HEK293 (cell line): ENCODE measurements around the gene FAAP100.
"Not testable (repeated sequence)": the region's sequence is repeated elsewhere in the genome, so short reads cannot be mapped to it uniquely, and the experiment has no call there.

ENCODE experiments used
- CTCF ChIA-PET: fragments of 350-600 bp; formaldehyde crosslinking; extraction: SDS; loops from one replicate; lab custom pipeline; 2021; ENCODE audit warnings: antibody characterized with exemption; lab: Yijun Ruan, JAX
- POLR2A ChIA-PET: fragments of 300-600 bp; formaldehyde crosslinking; extraction: SDS; loops from one replicate; lab custom pipeline; 2020; ENCODE audit warnings: antibody characterized with exemption, inconsistent platforms; lab: Yijun Ruan, JAX
- H3K27ac ChIP-seq: fragments of 200-500 bp; sonication (Bioruptor generic); 2 replicates; pipeline ENCODE4 v1.5.1; 2014; ENCODE audit warnings: low read depth, low read length, control low read depth, inconsistent platforms; ENCODE audit errors: extremely low read depth
- H3K36me3 ChIP-seq, 2 experiments: fragments of 200-500 bp in 1 of 2; sonication (Bioruptor generic) in 1 of 2; 1 replicate in 1 of 2; 2 replicates in 1 of 2; pipeline ENCODE4 v1.5.1; 2014 to 2017; ENCODE audit warnings: inconsistent platforms in 2 of 2, low read length in 2 of 2; ENCODE audit not compliant: control insufficient read depth in 2 of 2, insufficient read depth in 1 of 2
- H3K4me1 ChIP-seq: fragments of 200-500 bp; sonication (Bioruptor generic); 2 replicates; pipeline ENCODE4 v1.5.1; 2014; ENCODE audit warnings: mild to moderate bottlenecking, low read length, inconsistent platforms; ENCODE audit not compliant: control insufficient read depth, insufficient read depth
- H3K4me3 ChIP-seq: 2 replicates; pipeline ENCODE4 v1.5.1; 2011; ENCODE audit warnings: low read depth, mild to moderate bottlenecking, control low read depth, low read length, moderate library complexity
- H3K9me3 ChIP-seq: fragments of 200-500 bp; sonication (Bioruptor generic); 2 replicates; pipeline ENCODE4 v1.5.1; 2014; ENCODE audit warnings: low read depth, low read length, inconsistent platforms; ENCODE audit not compliant: control insufficient read depth, insufficient read depth
- BCL11A ChIP-seq: fragments of 450-650 bp; formaldehyde crosslinking; IDR thresholded peaks from 2 replicates; pipeline ENCODE4 v1.5.1; 2016; ENCODE audit warnings: low read depth, missing biosample characterization, missing genetic modification characterization
- FEZF1 ChIP-seq: fragments of 450-650 bp; formaldehyde crosslinking; IDR thresholded peaks from 2 replicates; pipeline ENCODE4 v1.5.1; 2016; ENCODE audit warnings: missing biosample characterization, missing genetic modification characterization
- GFI1B ChIP-seq: fragments of 450-650 bp; formaldehyde crosslinking; IDR thresholded peaks from 2 replicates; pipeline ENCODE4 v1.5.1; 2016; ENCODE audit warnings: missing biosample characterization, missing genetic modification characterization
- GLIS1 ChIP-seq: fragments of 450-650 bp; formaldehyde crosslinking; IDR thresholded peaks from 2 replicates; pipeline ENCODE4 v1.5.1; 2016; ENCODE audit warnings: missing biosample characterization, missing genetic modification characterization
- HIC1 ChIP-seq: fragments of 450-650 bp; formaldehyde crosslinking; IDR thresholded peaks from 2 replicates; pipeline ENCODE4 v1.5.1; 2016; ENCODE audit warnings: missing biosample characterization, missing genetic modification characterization
- HOXA7 ChIP-seq: sonication (generic); formaldehyde crosslinking; IDR thresholded peaks from 2 replicates; pipeline ENCODE4 v1.8.1; 2022; ENCODE audit warnings: missing genetic modification reagents, borderline replicate concordance
- IKZF3 ChIP-seq: fragments of 450-650 bp; IDR thresholded peaks from 2 replicates; pipeline ENCODE4 v1.5.0; 2018; ENCODE audit warnings: missing biosample characterization, mild to moderate bottlenecking, missing genetic modification characterization, moderate library complexity
- KLF8 ChIP-seq: fragments of 450-650 bp; formaldehyde crosslinking; IDR thresholded peaks from 2 replicates; pipeline ENCODE4 v1.5.1; 2016; ENCODE audit warnings: missing biosample characterization, missing genetic modification characterization
- SCRT1 ChIP-seq: fragments of 450-650 bp; formaldehyde crosslinking; IDR thresholded peaks from 2 replicates; pipeline ENCODE4 v1.5.1; 2016; ENCODE audit warnings: missing biosample characterization, missing genetic modification characterization, borderline replicate concordance
- ZBTB21 ChIP-seq: fragments of 450-650 bp; formaldehyde crosslinking; IDR thresholded peaks from 2 replicates; pipeline ENCODE4 v1.5.1; 2017; ENCODE audit warnings: missing biosample characterization, missing genetic modification characterization
- ZBTB26 ChIP-seq: fragments of 450-650 bp; formaldehyde crosslinking; optimal IDR thresholded peaks from 2 replicates; pipeline ENCODE3; 2016; ENCODE audit warnings: missing biosample characterization, mild to moderate bottlenecking, missing genetic modification characterization
- ZBTB8A ChIP-seq: fragments of 450-650 bp; formaldehyde crosslinking; IDR thresholded peaks from 2 replicates; pipeline ENCODE4 v1.5.1; 2016; ENCODE audit warnings: missing biosample characterization, missing genetic modification characterization
- ZIC2 ChIP-seq: fragments of 450-650 bp; formaldehyde crosslinking; IDR thresholded peaks from 2 replicates; pipeline ENCODE4 v1.5.1; 2016; ENCODE audit warnings: missing biosample characterization, missing genetic modification characterization
- ZNF16 ChIP-seq: fragments of 450-650 bp; formaldehyde crosslinking; IDR thresholded peaks from 2 replicates; pipeline ENCODE4 v1.5.1; 2016; ENCODE audit warnings: low read depth, missing biosample characterization, missing genetic modification characterization
- ZNF2 ChIP-seq: fragments of 450-650 bp; formaldehyde crosslinking; IDR thresholded peaks from 2 replicates; pipeline ENCODE4 v1.5.1; 2016; ENCODE audit warnings: missing biosample characterization, missing genetic modification characterization
- ZNF202 ChIP-seq: fragments of 450-650 bp; formaldehyde crosslinking; IDR thresholded peaks from 2 replicates; pipeline ENCODE4 v1.5.1; 2016; ENCODE audit warnings: missing biosample characterization, missing genetic modification characterization, borderline replicate concordance
- ZNF24 ChIP-seq: fragments of 450-650 bp; formaldehyde crosslinking; IDR thresholded peaks from 2 replicates; pipeline ENCODE4 v1.5.1; 2016; ENCODE audit warnings: missing biosample characterization, missing genetic modification characterization
- ZNF280C ChIP-seq: fragments of 450-650 bp; formaldehyde crosslinking; IDR thresholded peaks from 2 replicates; pipeline ENCODE4 v1.5.1; 2016; ENCODE audit warnings: missing biosample characterization, missing genetic modification characterization
- ZNF311 ChIP-seq: fragments of 450-650 bp; formaldehyde crosslinking; IDR thresholded peaks from 2 replicates; pipeline ENCODE4 v1.5.1; 2017; ENCODE audit warnings: missing biosample characterization, missing genetic modification characterization, borderline replicate concordance
- ZNF561 ChIP-seq: fragments of 450-650 bp; IDR thresholded peaks from 2 replicates; pipeline ENCODE4 v1.5.1; 2018; ENCODE audit warnings: missing biosample characterization, missing genetic modification characterization, borderline replicate concordance
- ZNF610 ChIP-seq: fragments of 450-650 bp; formaldehyde crosslinking; IDR thresholded peaks from 2 replicates; pipeline ENCODE4 v1.5.1; 2016; ENCODE audit warnings: missing biosample characterization, missing genetic modification characterization, borderline replicate concordance
- ZNF639 ChIP-seq: fragments of 450-650 bp; formaldehyde crosslinking; IDR thresholded peaks from 2 replicates; pipeline ENCODE4 v1.5.1; 2016; ENCODE audit warnings: missing biosample characterization, missing genetic modification characterization
- ZNF670 ChIP-seq: fragments of 450-650 bp; formaldehyde crosslinking; IDR thresholded peaks from 2 replicates; pipeline ENCODE4 v1.5.1; 2016; ENCODE audit warnings: missing biosample characterization, missing genetic modification characterization, low read depth
- ZNF843 ChIP-seq: fragments of 450-650 bp; formaldehyde crosslinking; IDR thresholded peaks from 2 replicates; pipeline ENCODE4 v1.5.1; 2016; ENCODE audit warnings: missing biosample characterization, missing genetic modification characterization
- ZSCAN23 ChIP-seq: fragments of 450-650 bp; formaldehyde crosslinking; IDR thresholded peaks from 2 replicates; pipeline ENCODE4 v1.5.1; 2016; ENCODE audit warnings: missing biosample characterization, missing genetic modification characterization

Gene FAAP100

GRCh38 chr17:81584771-81585170, 32.6 kb upstream of the FAAP100 start:
- POLR2A ChIA-PET, result interaction anchor here (1.8 kb wide), 1 partner anchor 18 kb away, joined by 11 read pairs; no protein-coding TSS in a partner anchor
- peak; percentile 49; the same call in 1 of the 2 replicates for TF ChIP-seq GLIS1
- peak; percentile 7 for TF ChIP-seq ZBTB26 (tag by site-specific recombination)
- CTCF ChIA-PET, result interaction anchor here (0.8 to 1.3 kb wide), 3 partner anchors 16 to 46 kb away, joined by 3 to 7 read pairs (median 5); partner anchors contain the start of gene FAAP100
- H3K9me3 ChIP-seq, H3K4me3 ChIP-seq: not testable (repeated sequence)
- H3K27ac ChIP-seq, result peak overlapping the region; percentile 72; the same call in 1 of the 2 replicates
- H3K36me3 ChIP-seq, result peaks cover 46 to 93% of the 10 kb centered on the region in 2 experiments
- H3K4me1 ChIP-seq, result peaks cover 16% of the 10 kb centered on the region

- Histone ChIP-seq H3K9me3 (no peaks in the 10 kb centered on the region), H3K27ac (peak overlapping the region; percentile 72), H3K36me3 (peaks cover 48 to 93% of the 10 kb centered on the region in 2 experiments), H3K4me3 (no peak overlapping the region), H3K4me1 (peaks cover 16% of the 10 kb centered on the region)
- CTCF ChIA-PET, result interaction anchor here (0.6 to 2.0 kb wide), 6 partner anchors 18 to 628 kb away, joined by 3 to 14 read pairs (median 4); partner anchors contain the start of gene FAAP100
- POLR2A ChIA-PET, result interaction anchor here (1.0 to 2.1 kb wide), 5 partner anchors 14 to 75 kb away, joined by 4 to 11 read pairs (median 5); no protein-coding TSS in a partner anchor
- TF ChIP-seq ZIC2 (tag by site-specific recombination) (peak; percentile 78), SCRT1 (tag by site-specific recombination) (peak; percentile 69; the same call in 1 of the 2 replicates), ZBTB21 (peak; percentile 78), KLF8 (peak; percentile 97), ZNF24 (tag by site-specific recombination) (peak; percentile 96), ZNF16 (tag by site-specific recombination) (no peak), ZNF561 (peak; percentile 88), ZNF610 (0 out of 2 replicates have a peak, but pooled peaks have one; percentile 61), ZNF670 (no peak), ZSCAN23 (peak; percentile 97), FEZF1 (tag by site-specific recombination) (peak; percentile 97), IKZF3 (peak; percentile 34; the same call in 1 of the 2 replicates), ZNF280C (no peak), HIC1 (tag by site-specific recombination) (peak; percentile 88), GFI1B (peak; percentile 95), ZNF2 (tag by site-specific recombination) (peak; percentile 73), ZNF843 (tag by site-specific recombination) (peak; percentile 98), ZNF202 (no peak), ZBTB8A (tag by site-specific recombination) (peak; percentile 54), ZNF639 (peak; percentile 96), ZNF311 (tag by site-specific recombination) (no peak), HOXA7 (CRISPR knock-in tag) (no peak), BCL11A (tag by site-specific recombination) (peak; percentile 86; the same call in 1 of the 2 replicates)
Observed at GRCh38 chr17:81583589-81584342, 31.6 kb upstream of the FAAP100 start.
